GM12878 (cell line): ENCODE data around the gene UNC13D. TPM values are rescaled to one million over a fixed set of nuclear protein-coding genes. Genes with fewer than 3 reads are reported as not detected.

ENCODE experiments used
- ATAC-seq: fragments of 200-7000 bp; cut with Tn5 transposase; 3 replicates; pipeline ENCODE4 v1.9.1; 2020; ENCODE audit warnings: mild to moderate bottlenecking, moderate library complexity
- BruUV-seq: library from RNA; stranded (reverse); fragments of 400-500 nt; replicated peaks from 2 replicates; lab custom pipeline; 2021; lab: Mats Ljungman, UMichigan
- CTCF ChIA-PET: fragments of 300-600 bp; sonication (Branson Sonifier 250); formaldehyde crosslinking; extraction: SDS; loops from one replicate; lab custom pipeline; 2021; ENCODE audit warnings: inconsistent platforms; lab: Yijun Ruan, JAX
- POLR2A ChIA-PET: fragments of 350-600 bp; formaldehyde crosslinking; extraction: SDS; loops from one replicate; lab custom pipeline; 2021; ENCODE audit warnings: inconsistent platforms; lab: Charles Lee
- RAD21 ChIA-PET: fragments of 300-600 bp; sonication (Branson Sonifier 250); formaldehyde crosslinking; loops from one replicate; lab custom pipeline; 2023; ENCODE audit warnings: antibody characterized with exemption; ENCODE audit not compliant: unreplicated experiment; lab: Charles Lee
- SMC1A ChIA-PET: fragments of 300-600 bp; sonication (Branson Sonifier 250); formaldehyde crosslinking; loops from one replicate; lab custom pipeline; 2023; ENCODE audit not compliant: unreplicated experiment, uncharacterized antibody; lab: Charles Lee
- DNase-seq: peaks from one replicate; pipeline ENCODE4 v3.0.0-alpha.2; 2011; ENCODE audit warnings: low read depth, low spot score
- FAIRE-seq: peaks from 3 replicates; lab custom pipeline; 2011; peaks lifted over from hg19 to GRCh38; lab: Jason Lieb, UNC
- H2AFZ ChIP-seq: 2 replicates; pipeline ENCODE4 v1.6.0; 2011; ENCODE audit warnings: low read depth, low read length, control low read depth; ENCODE audit not compliant: control insufficient read depth
- H3K27ac ChIP-seq: 2 replicates; pipeline ENCODE4 v1.5.1; 2011; ENCODE audit warnings: control low read depth; ENCODE audit not compliant: control insufficient read depth, insufficient read depth
- H3K27me3 ChIP-seq, 2 experiments: replicated peaks in 1 of 2; 2 replicates each; pipeline versions ENCODE4 v1.6.0 to v1.6.1; 2011; ENCODE audit warnings: low read length in 1 of 2; ENCODE audit not compliant: control insufficient read depth in 2 of 2, insufficient read depth in 2 of 2
- H3K36me3 ChIP-seq, 2 experiments: 2 replicates each; pipeline ENCODE4 v1.5.1; 2011; ENCODE audit warnings: low read length in 1 of 2; ENCODE audit not compliant: control insufficient read depth in 2 of 2, insufficient read depth in 2 of 2
- H3K4me1 ChIP-seq: 2 replicates; pipeline ENCODE4 v1.6.1; 2011; ENCODE audit warnings: mild to moderate bottlenecking, low read length, moderate library complexity, mixed read lengths; ENCODE audit not compliant: control insufficient read depth, insufficient read depth
- H3K4me2 ChIP-seq: 2 replicates; pipeline ENCODE4 v1.6.0; 2011; ENCODE audit warnings: control low read depth; ENCODE audit not compliant: control insufficient read depth, insufficient read depth
- H3K4me3 ChIP-seq: fragments of 200-600 bp; sonication (generic); 2 replicates; pipeline ENCODE4 v1.5.1; 2016
- H3K79me2 ChIP-seq: 2 replicates; pipeline ENCODE4 v1.6.0; 2011; ENCODE audit warnings: low read length; ENCODE audit not compliant: control insufficient read depth, insufficient read depth
- H3K9ac ChIP-seq: 2 replicates; pipeline ENCODE4 v1.8.0; 2011; ENCODE audit warnings: low read length, control low read depth, mixed read lengths; ENCODE audit not compliant: control insufficient read depth, insufficient read depth
- H3K9me3 ChIP-seq: replicated peaks from 3 replicates; pipeline ENCODE4 v1.5.1; 2011; ENCODE audit warnings: mild to moderate bottlenecking, low read length; ENCODE audit not compliant: control insufficient read depth, insufficient read depth
- H4K20me1 ChIP-seq: 2 replicates; pipeline ENCODE4 v1.6.0; 2011; ENCODE audit not compliant: control insufficient read depth, insufficient read depth
- SUZ12 ChIP-seq: fragments of 200-600 bp; sonication (generic); IDR thresholded peaks from one replicate; pipeline ENCODE4 v1.6.1; 2018; ENCODE audit warnings: antibody characterized with exemption, mild to moderate bottlenecking; ENCODE audit not compliant: unreplicated experiment
- YY1 ChIP-seq: IDR thresholded peaks from 2 replicates; pipeline ENCODE4 v1.6.1; 2011; ENCODE audit warnings: low read depth, mild to moderate bottlenecking, low read length
- WGBS: methylation state at CpG from one replicate; pipeline ENCODE4 v1.1.6; 2016; ENCODE audit warnings: low lambda C conversion rate; ENCODE audit not compliant: insufficient replicate concordance, insufficient coverage; ENCODE audit errors: missing lambda C conversion rate; 5-methylcytosine and 5-hydroxymethylcytosine counted together
- in situ Hi-C: fragments of 300-500 bp; cut with MboI; formaldehyde crosslinking; loops from 9 replicates; pipeline ENCODE4 v1.14.3; 2018; ENCODE audit warnings: mixed read lengths
- intact Hi-C: fragments of 100-400 bp; cut with micrococcal nuclease; formaldehyde crosslinking; loops from one replicate; pipeline ENCODE4 v1.14.2; 2022; ENCODE audit not compliant: unreplicated experiment
- polyA plus RNA-seq, 11 experiments: library from polyadenylated mRNA; depleted of rRNA in 4 of 11; unstranded in 6 of 11; stranded (reverse) in 5 of 11; fragments of >200 nt; fragmentation: Nextera tagmentation in 4 of 11; fragmentation: Illumina TruSeq in 1 of 11; extraction: Ambion mirVana in 4 of 11; extraction: Trizol in 1 of 11; gene quantifications; 1 replicate in 1 of 11; 2 replicates in 10 of 11; pipeline versions ENCODE4 v1.2.1 to v1.2.3, GENCODE V29; 2011 to 2016; ENCODE audit warnings: inconsistent platforms in 2 of 11, missing spikeins in 2 of 11, low read depth in 1 of 11
- total RNA-seq, 4 experiments: library from RNA; depleted of rRNA in 3 of 4; stranded (reverse); fragments of >200 nt in 3 of 4; fragmentation: Illumina TruSeq in 1 of 4; extraction: Trizol in 1 of 4; gene quantifications; 2 replicates each; pipeline versions ENCODE4 v1.2.1 to v1.2.3, GENCODE V29; 2013 to 2021
- TF ChIP-seq, protein P1 (sequence below): IDR thresholded peaks from 2 replicates; pipeline ENCODE4 v1.6.1; 2012; ENCODE audit warnings: low read depth, low read length, improper control_type of control experiment

The UNC13D gene
- total and polyA plus RNA-seq, 10 of the 15 experiments (the other 5 are each of a cell fraction or from before 2014, with no cell fraction given), result 0.32 to 63.9 (median 25.2) TPM

GRCh38 chr17:75885431-75885830, 41.2 kb upstream of the UNC13D start (continued):
- TF ChIP-seq, protein P1, sequence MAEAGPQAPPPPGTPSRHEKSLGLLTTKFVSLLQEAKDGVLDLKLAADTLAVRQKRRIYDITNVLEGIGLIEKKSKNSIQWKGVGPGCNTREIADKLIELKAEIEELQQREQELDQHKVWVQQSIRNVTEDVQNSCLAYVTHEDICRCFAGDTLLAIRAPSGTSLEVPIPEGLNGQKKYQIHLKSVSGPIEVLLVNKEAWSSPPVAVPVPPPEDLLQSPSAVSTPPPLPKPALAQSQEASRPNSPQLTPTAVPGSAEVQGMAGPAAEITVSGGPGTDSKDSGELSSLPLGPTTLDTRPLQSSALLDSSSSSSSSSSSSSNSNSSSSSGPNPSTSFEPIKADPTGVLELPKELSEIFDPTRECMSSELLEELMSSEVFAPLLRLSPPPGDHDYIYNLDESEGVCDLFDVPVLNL, result no peak

DNA sequence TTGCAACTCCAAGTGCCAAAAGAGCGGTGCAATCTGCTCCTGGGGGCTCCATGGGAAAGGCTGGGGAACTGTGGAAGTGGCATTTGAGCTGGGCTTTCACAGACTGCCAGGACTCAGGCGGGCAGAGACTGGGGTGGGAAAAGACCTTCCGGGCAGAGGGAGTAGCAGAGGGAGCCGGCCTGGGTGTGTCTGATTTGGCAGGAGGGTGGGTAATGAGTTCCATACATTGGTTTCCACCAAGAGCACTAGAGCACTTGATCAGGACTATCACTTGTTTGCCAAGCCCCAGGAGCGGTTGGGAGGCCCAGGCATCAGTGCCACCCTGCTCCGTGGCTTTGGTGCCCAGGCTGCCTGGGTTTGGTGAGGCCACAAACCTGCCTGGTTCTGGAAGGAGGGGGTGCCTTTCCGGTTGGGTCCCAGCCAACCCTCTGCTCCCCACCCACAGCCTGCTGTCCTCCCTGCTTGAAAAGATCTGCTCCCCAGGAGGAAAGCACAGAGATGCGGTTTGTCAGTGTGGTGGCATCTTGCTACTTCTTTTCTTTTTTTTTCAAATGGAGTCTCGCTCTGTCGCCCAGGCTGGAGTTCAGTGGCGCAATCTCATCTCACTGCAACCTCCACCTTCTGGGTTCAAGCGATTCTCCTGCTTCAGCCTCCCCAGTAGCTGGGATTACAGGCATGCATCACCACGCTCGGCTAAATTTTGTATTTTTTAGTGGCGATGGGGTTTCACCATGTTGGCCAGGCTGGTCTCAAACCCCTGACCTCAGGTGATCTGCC, 37.7 kb upstream of the UNC13D start:
- no peak overlapping the region for H3K4me2 ChIP-seq
- RAD21 ChIA-PET, result interaction anchor here (0.6 to 0.7 kb wide), 2 partner anchors 27 to 99 kb away, joined by 3 read pairs; partner anchors contain the start of gene WBP2
- SMC1A ChIA-PET, result no interaction called here
- POLR2A ChIA-PET, result interaction anchor here (0.7 to 3.2 kb wide), 2 partner anchors 15 to 27 kb away, joined by 5 to 9 read pairs; partner anchors contain the start of genes TRIM65 and WBP2
- no peak overlapping the region for H2AFZ ChIP-seq
- CTCF ChIA-PET, result interaction anchor here (0.8 to 1.7 kb wide), 3 partner anchors 21 to 118 kb away, joined by 3 to 5 read pairs (median 5); partner anchors contain the start of genes CDK3 and MRPL38
- no peaks in the 10 kb centered on the region for H3K36me3 ChIP-seq
- no peak overlapping the region for H3K27ac ChIP-seq
- H3K9me3 ChIP-seq, result no peaks in the 10 kb centered on the region
- DNase-seq (no peak), FAIRE-seq (no peak), ATAC-seq (no peak)
- TF ChIP-seq YY1 (no peak), SUZ12 (no peak)
- WGBS, result 63% methylated on average over 15 of the region's 15 CpGs
- no peak overlapping the region for H3K4me3 ChIP-seq
- peaks cover 14% of the 10 kb centered on the region for H3K4me1 ChIP-seq
- in situ Hi-C loops (no loop called here), intact Hi-C loops (no loop called here)
- H3K79me2 ChIP-seq, result no peaks in the 10 kb centered on the region
- H3K27me3 ChIP-seq, result peaks cover 2% of the 10 kb centered on the region in 2 experiments
- H4K20me1 ChIP-seq, result no peaks in the 10 kb centered on the region
- no peak overlapping the region for H3K9ac ChIP-seq
- no TSS peak for BruUV-seq
